Activated T-helper 1 cell treated with Interleukin-2 at 50 U/mL for 16 hours (primary cell): Measurements from ENCODE around the gene LSP1.

Experiments used
- DNase-seq: peaks from one replicate; pipeline ENCODE4 v3.0.0-alpha.2; 2020; ENCODE audit warnings: low read depth

LSP1 gene

DNA sequence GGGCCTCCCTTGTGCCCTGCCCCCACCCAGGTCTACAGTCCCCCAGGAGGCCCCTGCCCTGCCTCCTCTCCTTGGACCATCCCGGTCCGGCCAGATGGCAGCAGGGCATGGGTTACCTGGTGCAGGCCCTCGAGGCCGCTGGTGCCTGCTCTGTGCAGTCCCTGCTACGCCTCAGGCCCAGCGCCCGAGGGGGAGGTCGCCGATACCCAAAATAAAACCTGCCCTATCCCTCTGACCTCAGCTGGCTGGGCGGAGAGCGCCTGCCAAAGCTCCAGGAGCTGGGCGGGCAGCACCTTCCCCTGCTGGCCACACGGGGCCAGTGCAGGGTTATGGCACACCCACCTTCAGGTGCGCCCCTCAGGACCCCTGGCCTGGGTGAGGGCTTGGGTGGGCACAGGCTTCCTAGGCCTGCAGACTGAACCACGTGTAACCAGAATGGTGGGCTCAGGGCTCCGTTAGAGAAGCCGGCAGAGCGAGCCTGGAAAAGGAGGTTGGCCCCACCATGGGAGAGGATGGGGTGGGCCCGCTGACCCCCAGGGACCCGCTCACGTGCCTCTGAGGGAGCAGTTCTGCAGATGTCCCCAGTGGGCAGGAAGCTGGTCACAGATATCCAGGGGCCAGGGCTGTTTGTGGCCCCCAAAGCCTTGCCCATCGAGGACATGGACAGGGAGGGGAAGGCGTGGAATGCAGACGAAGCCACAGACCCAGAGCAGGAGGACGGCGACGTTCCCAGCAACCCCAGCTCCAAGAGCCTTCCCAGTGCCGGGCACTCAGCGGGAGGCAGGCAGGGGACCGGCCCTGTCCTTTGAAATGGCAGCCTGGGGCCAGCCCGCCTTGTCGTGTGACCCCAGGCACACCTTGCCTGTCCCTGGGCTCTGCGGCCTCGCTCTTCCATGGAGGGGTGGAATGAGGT lies 64.9 kb downstream of the LSP1 start:
- no peak for DNase-seq

DNA sequence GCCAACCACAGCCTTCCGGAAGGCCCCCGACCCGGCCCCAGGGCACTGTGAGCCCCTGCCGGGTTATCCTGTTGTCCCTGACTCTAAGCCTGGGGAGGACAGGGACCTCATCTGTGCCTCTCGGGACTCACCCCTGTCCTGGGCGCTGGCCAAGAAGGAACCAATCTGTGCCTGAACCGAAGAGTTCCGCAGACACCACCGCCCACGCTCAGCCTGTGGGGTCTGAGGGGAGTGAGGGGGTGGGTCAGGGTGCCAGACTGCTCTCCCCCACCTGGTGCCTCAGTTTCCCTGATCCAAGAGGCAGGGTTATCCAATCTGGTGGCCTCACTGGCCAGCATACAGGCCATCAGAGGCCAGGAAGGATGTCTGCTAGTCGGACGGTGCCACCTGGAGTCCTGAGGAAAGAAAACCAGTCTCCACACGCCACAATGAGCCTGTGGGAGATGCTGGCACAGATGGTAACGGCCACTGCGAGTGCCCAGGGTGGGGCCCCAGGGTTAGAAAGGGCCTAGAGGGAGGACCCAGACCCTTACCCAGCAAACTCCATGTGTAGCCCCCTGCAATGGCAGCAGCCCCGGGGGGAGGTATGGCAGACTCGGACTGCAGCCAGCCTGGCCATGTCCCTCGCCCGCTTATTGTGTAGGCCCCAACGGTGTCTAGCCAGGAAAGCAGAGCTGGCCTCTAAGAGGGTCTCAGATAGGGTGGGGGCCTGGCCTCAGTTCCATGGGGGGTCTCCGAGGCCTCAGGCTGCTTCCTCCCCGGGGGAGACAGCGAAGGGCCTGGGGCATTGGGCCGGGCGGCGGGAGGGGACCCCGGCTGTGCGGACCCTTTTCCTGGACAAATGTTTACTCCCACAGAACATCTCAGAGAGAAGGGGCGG lies 65.8 kb downstream of the LSP1 start:
- DNase-seq = no peak

DNA sequence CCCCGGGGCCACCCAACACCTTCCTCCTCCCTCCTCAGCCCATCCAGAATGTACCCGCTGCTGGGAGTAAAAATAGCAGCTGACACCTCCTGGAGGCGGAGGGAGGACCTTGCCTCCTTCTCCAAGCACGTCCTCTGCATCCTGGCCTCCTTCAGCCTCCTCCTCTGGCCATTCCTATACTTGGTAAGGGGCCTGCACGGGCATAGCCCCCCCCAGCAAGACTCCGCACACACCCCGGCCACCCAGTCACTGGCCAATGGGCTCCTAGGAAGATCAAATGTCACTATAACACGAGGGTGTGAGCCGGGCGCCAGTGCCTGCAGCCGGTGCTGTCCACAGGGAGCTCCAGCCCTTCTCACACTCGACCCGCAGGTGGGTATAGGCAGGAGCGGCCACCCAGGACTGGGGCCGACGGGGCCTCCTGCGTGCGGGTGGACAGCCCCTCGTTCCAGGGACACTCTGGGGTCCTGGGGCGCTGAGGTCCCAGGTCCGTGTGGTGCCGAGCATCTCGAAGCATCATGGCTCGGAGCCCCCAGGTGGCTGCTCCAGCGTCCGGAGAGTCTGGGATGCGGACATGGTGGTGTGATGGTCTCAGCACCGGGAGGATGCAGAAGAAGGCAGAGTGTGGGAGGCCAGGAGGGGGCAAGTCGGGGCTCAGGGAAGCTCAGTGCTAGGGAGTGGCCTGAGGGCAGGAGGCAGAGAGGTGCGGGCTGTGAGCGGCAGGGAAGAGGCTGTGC lies 66.7 kb downstream of the LSP1 start, which contains the start of gene TNNT3:
TSS of gene TNNT3 (plus strand) at position 313 of the 737 bp plus-strand sequence. CDS start 3,172 bp downstream, outside the sequence.
- DNase-seq = no peak

DNA sequence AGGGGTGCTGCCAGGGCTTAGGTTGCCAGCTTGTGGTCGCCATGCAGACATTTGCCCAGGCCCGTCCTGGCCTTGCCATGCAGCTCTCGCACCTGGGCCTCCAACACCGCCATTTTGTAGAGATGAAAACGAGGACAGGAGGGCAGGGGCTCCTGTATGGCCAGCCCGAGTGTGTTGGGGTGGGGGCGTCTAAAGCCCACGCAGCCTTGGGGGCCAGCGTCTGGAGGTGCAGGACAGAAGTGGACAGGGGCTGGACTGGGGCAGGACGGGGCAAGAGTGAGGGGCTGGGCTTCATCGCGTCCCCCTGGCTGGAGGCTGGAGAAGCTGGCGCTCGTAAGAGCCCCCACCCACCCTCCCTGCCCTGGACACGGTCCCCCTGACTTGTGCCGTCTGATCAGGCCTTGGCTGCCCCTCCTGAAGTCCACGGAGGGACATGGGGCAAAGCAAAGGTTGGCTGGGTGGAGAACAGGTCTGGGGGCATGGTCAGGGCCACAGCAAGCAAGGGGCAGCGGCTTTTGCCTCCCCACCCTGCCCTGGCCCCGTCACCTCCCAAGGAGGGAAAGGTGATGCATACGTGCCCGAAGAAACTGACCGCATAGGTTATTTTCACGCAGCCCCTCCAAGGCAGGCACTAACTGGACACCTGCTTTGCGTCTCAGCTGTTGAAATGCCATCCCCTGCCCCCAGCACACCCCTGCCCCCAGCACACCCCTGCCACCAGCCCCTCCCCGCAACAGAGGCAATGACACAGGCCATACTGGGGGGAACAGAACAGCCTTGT lies 67.4 kb downstream of the LSP1 start:
- DNase-seq = no peak

- no peak for DNase-seq
Measured at GRCh38 chr11:1920909-1921573, 68.2 kb downstream of the LSP1 start.

GRCh38 chr11:1921574-1922141 lies 68.8 kb downstream of the LSP1 start:
- DNase-seq = no peak

- DNase-seq = no peak
Measured at GRCh38 chr11:1922481-1923081, 69.7 kb downstream of the LSP1 start.

DNA sequence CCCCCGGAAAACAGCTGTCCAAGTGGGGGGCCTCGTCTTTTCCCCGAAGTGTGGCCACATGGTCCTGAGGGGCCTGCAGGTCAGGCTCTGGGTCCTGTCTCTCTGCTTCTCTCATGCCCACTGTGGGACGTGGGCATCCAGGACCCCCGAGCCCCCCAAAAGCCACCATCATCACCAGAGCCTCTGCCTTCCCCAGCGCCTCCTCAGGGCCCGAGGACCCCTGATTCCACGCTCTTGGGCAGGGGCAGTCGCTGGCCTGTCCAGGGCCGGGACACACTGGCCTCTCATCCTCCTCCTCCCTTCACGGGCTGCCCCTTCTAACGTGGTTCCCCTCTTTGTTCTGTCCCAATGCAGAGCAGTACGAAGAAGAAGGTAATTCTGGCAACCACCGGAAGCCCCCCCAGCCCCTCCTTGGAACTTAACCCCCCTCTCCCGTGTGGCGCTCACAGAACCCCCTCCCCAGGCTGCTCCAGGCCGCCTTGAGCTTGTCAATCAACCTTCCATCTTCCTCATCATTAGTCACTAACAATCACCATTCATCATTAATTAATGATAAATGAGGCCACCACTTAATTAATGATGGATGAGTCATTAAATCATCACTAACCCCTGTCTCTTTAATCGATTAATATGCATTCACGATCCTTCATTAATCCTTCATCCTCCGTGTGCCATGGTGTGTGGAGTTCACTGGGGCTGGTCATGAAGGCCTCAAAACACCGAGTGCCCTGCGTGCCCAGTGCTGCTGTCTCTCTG lies 70.5 kb downstream of the LSP1 start:
- DNase-seq = no peak

DNA sequence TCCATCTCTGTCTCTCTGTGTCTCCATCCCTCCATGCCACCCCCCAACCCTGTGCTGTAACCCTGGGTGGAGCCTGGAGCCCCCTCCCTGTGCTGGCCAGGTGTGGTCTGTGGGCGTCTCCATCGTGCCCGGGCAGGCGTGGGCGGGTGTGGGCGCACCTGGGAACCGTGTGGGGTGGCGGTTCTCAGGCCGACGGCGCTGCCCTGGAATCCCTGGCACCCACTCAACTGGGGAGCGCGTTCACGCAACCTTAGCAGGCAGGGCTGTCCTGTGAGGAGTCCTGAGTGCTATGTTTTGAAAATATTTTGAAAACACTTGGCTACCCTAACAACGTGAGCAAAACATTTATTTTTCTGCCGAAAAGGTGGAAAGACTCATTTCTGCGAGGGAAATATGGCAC lies 71.3 kb downstream of the LSP1 start:
- no peak for DNase-seq

DNA sequence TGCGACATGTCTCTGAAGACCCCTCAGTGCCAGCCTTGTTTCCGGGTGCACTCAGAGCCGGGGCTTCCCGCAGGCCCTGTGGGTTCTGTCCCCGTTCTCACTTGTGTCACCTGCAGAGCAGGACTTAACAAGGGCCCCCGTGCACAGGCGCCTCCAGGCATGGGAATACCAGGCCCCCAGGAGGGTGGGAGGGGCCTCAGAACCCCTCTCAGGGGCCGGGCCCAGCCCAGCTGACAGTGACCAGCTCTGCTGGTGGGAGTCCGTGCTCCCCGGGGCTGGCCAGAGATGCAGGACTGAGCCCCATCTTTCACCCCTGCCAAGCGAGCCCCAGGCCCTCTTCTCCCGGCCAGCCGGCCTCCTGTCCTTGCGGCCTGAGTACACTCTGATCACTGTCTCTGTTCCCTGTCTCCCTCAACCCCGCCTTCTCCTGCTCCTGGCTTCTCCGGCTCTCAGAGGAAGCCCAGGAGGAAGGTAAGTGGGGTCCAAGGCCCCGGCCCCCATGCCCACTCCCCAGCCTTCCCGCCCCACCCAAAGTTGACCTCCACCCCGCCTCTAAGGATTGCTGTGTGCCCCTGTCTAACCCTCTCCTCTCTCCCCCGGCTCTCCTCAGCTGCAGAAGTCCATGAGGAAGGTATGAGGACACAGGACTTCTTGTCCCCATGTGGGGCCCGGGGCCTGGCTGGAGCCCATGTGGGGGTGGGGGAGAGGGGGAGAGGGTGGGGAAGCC lies 71.9 kb downstream of the LSP1 start:
- no peak for DNase-seq

DNA sequence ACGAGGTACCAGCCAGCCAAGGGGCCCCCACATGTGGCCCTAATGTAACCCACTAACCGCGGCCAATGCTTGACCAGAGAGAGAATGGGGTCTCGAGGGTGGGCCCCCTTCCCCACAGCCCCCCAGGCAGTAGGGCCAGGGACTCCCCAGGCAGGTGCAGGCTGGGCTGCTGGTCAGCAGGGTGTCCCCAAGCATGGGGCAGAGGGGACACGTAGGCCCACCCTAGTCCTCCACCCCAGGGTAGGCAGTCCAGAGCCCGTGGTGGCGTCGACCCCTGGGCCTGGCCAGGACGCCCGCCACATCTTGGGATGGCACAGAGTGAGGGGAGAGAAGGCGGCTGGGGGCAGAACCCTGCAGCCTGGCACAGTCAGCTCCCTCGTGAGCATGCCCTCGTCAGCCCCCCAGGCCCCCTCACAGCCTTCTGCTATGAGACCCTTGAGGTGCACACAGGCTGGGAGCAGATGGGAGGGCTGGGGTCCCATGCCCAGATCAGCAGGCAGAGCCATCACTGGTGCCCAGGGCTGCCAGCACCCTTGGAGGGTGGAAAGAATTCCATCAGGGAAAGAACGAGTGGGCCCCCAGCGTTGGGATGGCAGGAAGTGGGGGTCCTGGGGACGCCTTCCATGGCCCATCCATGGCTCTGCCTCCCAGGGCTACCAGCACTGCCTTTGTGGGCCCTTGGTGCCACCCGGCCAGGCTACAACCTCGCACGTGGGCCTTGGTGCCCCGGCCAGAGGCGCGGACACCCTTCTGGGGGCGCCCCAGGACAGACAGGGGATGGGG lies 72.7 kb downstream of the LSP1 start:
- DNase-seq = no peak

DNA sequence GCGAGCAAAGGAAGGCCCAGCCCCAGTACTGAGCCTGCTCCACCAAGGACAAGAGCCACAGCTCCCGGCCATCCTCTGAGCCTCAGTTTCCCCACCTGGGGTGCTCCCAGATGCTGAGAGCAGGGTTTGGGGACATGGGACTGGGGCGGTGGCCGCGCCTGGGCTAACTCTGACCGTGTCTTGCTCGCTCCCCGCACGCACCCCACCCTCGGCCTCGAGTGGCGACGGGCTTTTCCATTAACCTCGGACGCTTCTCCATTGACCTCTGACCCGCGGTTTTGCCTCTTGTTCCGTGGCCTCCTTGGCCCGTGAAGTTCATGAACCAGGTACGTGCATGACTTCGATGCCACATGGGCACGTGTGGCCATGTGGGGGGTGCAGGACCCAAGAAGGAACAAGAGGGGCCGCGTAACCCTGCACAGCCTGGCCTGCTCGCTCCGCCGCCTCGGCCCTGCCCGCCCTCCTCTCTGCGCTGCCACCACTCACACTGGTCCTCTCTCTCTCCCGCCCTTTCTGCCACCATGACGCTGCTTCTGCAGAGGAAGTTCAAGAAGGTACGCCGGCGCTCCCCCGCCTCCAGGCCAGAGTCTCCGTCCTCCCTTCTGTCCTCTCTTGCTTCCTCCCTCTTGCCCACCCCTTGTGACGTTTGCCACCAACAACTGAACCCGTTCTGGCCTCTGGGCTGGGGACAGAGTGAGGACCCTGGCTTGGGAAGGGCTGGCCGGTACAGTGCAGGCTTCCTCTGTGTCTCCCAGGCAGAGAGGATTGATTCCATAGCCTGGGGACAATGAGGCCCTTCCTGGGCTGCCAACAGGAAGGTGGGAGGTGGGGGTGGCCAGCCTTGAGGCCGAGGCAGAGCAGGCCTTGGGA lies 73.5 kb downstream of the LSP1 start:
- no peak for DNase-seq

GRCh38 chr11:1927026-1927847 lies 74.4 kb downstream of the LSP1 start:
- DNase-seq = no peak

DNA sequence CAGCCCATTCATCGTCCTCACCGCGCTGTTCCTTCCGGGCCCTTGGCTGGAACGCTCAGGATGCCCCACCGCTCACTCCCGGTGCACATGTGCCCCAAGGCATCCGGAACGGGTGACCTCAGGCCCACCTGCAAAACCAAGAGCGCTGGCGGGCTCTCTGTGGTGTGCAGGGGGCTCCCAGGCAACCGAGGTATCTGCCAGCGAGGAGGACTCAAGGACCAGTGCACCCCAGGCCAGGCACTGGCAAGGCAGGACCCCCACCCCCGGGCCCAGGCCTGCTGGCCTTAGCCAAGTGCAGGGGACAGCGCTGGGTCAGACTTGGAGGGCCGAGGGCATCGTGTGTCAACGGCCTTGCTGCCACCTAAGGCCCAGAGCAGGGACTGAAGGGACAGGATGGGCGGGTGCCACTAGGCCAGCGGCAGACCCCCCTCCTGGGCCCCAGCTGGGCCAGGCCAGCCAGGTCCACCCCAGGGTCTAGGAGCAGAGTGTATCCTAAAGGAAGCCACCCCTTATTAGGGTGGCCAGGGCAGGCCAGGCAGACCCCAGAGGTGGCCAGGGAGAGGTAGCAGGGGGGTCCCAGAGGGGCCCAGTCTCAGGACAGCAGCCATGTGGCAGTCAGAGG lies 75.1 kb downstream of the LSP1 start:
- no peak for DNase-seq

- DNase-seq = no peak
Measured at GRCh38 chr11:1928470-1928890, 75.6 kb downstream of the LSP1 start.
